ENCODE results near the gene SFR1.

DNA sequence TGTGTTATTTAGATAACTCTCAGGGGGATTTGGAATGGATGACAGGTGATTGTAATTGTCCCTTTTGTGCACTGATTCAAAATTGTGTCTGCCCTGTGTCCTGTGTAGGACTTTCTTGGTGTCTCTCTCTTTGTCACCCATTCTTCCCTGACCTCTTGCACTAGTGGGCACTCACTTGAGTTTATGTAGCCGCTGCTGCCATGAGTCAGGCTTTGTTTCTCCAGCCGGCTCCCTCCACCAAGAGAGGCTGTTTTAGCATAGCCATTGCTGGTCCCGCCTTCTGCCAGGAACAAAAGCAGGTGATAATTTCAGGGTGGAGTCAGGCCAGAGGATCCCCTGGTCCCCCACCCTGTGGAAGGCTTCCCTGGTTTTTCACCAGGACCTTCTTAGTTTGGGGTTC, 44.7 kb upstream of the SFR1 start:
- TF ChIP-seq POLR2AphosphoS5 (IDR thresholded peaks at IDR 0.05; ENCODE audit: low read depth): no peak
- TF ChIP-seq, protein P1, sequence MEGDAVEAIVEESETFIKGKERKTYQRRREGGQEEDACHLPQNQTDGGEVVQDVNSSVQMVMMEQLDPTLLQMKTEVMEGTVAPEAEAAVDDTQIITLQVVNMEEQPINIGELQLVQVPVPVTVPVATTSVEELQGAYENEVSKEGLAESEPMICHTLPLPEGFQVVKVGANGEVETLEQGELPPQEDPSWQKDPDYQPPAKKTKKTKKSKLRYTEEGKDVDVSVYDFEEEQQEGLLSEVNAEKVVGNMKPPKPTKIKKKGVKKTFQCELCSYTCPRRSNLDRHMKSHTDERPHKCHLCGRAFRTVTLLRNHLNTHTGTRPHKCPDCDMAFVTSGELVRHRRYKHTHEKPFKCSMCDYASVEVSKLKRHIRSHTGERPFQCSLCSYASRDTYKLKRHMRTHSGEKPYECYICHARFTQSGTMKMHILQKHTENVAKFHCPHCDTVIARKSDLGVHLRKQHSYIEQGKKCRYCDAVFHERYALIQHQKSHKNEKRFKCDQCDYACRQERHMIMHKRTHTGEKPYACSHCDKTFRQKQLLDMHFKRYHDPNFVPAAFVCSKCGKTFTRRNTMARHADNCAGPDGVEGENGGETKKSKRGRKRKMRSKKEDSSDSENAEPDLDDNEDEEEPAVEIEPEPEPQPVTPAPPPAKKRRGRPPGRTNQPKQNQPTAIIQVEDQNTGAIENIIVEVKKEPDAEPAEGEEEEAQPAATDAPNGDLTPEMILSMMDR (IDR thresholded peaks at IDR 0.05; ENCODE audit: insufficient read depth, low read length): no peak
- TF ChIP-seq, protein P2, sequence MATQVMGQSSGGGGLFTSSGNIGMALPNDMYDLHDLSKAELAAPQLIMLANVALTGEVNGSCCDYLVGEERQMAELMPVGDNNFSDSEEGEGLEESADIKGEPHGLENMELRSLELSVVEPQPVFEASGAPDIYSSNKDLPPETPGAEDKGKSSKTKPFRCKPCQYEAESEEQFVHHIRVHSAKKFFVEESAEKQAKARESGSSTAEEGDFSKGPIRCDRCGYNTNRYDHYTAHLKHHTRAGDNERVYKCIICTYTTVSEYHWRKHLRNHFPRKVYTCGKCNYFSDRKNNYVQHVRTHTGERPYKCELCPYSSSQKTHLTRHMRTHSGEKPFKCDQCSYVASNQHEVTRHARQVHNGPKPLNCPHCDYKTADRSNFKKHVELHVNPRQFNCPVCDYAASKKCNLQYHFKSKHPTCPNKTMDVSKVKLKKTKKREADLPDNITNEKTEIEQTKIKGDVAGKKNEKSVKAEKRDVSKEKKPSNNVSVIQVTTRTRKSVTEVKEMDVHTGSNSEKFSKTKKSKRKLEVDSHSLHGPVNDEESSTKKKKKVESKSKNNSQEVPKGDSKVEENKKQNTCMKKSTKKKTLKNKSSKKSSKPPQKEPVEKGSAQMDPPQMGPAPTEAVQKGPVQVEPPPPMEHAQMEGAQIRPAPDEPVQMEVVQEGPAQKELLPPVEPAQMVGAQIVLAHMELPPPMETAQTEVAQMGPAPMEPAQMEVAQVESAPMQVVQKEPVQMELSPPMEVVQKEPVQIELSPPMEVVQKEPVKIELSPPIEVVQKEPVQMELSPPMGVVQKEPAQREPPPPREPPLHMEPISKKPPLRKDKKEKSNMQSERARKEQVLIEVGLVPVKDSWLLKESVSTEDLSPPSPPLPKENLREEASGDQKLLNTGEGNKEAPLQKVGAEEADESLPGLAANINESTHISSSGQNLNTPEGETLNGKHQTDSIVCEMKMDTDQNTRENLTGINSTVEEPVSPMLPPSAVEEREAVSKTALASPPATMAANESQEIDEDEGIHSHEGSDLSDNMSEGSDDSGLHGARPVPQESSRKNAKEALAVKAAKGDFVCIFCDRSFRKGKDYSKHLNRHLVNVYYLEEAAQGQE (IDR thresholded peaks at IDR 0.05; ENCODE audit: insufficient replicate concordance, low read depth): no peak
